GM21390 (cell line): ENCODE results near the gene ETFB.

Source experiments
- ATAC-seq: cut with Tn5 transposase; IDR thresholded peaks from one replicate; pipeline ENCODE4 v1.9.1; 2021; ENCODE audit not compliant: unreplicated experiment

The ETFB gene

DNA sequence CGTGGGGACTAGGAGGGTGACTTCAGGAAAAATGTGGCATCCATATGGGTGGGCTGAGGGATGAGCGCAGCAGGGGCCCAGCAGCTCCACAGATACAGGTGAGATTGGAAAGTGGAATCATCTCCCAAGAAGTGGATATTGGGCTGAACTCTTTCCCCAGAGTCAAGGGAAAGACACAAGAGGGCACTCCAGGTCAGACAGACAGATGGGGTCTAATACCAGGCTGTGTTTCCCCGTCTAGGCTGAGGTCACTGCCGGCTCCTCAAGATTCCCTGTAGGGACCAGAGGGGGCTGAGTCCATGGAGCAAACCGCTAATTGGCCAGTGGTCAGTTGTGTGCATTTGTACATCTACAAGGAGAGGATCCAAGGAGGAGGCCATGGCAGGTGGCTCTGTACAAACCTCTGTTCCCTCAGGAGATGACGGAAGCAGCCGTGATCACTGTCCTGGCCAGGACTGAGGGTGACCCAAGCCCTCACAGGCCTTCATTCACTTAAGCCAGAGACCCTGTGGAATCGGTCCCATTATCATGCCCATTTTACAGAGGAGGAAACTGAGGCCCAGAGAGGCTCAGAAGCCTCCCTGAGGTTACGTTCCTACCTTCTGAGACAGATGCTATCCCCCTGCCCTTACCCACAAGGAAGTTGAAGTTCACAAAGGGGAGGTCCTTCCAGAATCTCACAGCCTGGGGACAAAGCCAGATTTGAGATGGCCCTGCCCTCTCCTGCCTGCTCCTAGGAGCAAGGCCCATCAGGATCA, 69.7 kb downstream of the ETFB start:
- no peak for ATAC-seq

DNA sequence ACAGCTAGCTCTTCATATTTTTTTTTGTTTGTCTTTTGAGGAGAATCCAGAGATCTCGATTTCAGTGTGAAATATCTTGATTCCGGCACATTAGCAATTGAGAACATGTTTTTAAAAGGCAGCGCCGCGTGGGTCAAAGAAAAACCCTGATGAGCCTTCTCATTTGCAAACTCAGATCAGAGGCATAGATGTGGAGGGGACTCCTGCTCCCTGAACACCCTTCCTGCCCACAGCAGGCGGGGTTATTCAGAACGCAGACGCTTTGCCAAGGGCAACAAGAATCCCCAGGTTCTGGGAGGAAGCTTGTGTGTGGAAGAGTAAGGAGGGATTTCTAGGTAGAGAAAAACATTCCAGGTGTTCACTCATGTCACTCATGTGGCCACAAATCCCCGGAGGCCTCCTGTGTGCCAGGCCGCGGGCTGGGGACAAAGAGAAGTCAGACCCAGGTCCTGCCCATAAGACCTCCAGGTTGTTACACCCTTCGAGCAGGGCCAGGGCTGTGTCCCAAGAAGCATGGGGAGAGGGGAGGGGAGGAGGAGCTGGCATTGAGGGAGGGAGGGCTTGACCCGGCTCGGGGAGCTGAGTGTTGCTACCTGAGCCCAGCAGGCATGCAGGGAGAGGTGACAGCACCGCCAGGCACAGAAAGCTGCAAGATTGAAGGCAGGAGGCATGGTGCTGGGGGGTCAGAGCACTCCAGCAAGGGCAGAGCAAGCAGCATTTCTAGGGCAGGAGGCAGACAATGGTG, 70.6 kb downstream of the ETFB start:
- no peak for ATAC-seq
